ENCODE measurements around the gene CDHR2. TPM values are rescaled to one million over a fixed set of nuclear protein-coding genes. Genes with fewer than 3 reads are reported as not detected.

Gene CDHR2
- total and polyA plus RNA-seq, 2 of the 13 experiments (the other 11 are each of a cell fraction or from before 2014, with no cell fraction given), result 17.9 to 20.9 TPM

DNA sequence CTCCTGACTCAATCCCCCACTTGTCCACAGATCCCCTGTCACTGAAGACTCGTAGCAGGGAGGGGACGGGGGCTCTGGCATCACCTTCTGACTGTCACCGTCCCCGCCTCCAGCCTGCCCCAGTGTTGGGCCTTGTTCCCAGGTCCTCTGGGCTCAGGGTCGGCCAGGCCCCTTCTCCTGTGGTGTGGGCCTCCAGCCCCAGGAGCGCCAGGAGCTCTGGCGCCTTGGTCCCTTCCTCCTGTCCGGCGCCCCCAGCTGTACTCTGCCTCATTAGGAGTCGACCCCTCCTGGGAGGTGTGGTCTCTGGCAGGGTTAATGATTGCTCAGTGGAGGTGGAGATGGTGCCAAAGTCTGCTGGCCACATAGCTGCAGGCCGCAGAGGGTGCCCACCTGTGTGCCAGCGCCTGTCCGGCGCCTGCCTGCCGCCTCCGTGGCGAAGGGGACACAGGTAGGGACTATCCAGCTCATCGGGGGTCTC lies at the start of gene CDHR2 (continued):
- TF ChIP-seq, protein P1, sequence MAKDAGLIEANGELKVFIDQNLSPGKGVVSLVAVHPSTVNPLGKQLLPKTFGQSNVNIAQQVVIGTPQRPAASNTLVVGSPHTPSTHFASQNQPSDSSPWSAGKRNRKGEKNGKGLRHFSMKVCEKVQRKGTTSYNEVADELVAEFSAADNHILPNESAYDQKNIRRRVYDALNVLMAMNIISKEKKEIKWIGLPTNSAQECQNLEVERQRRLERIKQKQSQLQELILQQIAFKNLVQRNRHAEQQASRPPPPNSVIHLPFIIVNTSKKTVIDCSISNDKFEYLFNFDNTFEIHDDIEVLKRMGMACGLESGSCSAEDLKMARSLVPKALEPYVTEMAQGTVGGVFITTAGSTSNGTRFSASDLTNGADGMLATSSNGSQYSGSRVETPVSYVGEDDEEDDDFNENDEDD (CRISPR knock-in tag; IDR thresholded peaks at IDR 0.05; ENCODE audit: borderline replicate concordance), result no peak
- TF ChIP-seq ZNF713 (CRISPR knock-in tag; IDR thresholded peaks at IDR 0.05), result no peak
- TF ChIP-seq RFXAP (CRISPR knock-in tag; IDR thresholded peaks at IDR 0.05; ENCODE audit: borderline replicate concordance), result no peak
- TF ChIP-seq DPF2 (CRISPR knock-in tag; IDR thresholded peaks at IDR 0.05; ENCODE audit: borderline replicate concordance, low read depth), result no peak
- TF ChIP-seq, protein P2, sequence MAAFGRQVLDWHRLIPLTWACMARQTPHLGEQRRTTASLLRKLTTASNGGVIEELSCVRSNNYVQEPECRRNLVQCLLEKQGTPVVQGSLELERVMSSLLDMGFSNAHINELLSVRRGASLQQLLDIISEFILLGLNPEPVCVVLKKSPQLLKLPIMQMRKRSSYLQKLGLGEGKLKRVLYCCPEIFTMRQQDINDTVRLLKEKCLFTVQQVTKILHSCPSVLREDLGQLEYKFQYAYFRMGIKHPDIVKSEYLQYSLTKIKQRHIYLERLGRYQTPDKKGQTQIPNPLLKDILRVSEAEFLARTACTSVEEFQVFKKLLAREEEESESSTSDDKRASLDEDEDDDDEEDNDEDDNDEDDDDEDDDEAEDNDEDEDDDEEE (CRISPR knock-in tag; IDR thresholded peaks at IDR 0.05), result no peak
- no peak for TF ChIP-seq ZNF224 (CRISPR knock-in tag; IDR thresholded peaks at IDR 0.05)
- no peak for TF ChIP-seq ZNF124 (CRISPR knock-in tag; IDR thresholded peaks at IDR 0.05)
- TF ChIP-seq GLI4 (CRISPR knock-in tag; IDR thresholded peaks at IDR 0.05; ENCODE audit: borderline replicate concordance), result no peak
- no peak for TF ChIP-seq NKX3-1 (CRISPR knock-in tag; IDR thresholded peaks at IDR 0.05)
- TF ChIP-seq MEIS2 (CRISPR knock-in tag; IDR thresholded peaks at IDR 0.05), result peak; percentile 36; the same call in 1 of the 2 replicates
- TF ChIP-seq, protein P3, sequence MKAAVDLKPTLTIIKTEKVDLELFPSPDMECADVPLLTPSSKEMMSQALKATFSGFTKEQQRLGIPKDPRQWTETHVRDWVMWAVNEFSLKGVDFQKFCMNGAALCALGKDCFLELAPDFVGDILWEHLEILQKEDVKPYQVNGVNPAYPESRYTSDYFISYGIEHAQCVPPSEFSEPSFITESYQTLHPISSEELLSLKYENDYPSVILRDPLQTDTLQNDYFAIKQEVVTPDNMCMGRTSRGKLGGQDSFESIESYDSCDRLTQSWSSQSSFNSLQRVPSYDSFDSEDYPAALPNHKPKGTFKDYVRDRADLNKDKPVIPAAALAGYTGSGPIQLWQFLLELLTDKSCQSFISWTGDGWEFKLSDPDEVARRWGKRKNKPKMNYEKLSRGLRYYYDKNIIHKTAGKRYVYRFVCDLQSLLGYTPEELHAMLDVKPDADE (CRISPR knock-in tag; IDR thresholded peaks at IDR 0.05), result no peak
- TF ChIP-seq ZNF607 (CRISPR knock-in tag; IDR thresholded peaks at IDR 0.05; ENCODE audit: borderline replicate concordance), result no peak
- no peak for TF ChIP-seq ZNF598 (CRISPR knock-in tag; IDR thresholded peaks at IDR 0.05; ENCODE audit: borderline replicate concordance)
- TF ChIP-seq, protein P4, sequence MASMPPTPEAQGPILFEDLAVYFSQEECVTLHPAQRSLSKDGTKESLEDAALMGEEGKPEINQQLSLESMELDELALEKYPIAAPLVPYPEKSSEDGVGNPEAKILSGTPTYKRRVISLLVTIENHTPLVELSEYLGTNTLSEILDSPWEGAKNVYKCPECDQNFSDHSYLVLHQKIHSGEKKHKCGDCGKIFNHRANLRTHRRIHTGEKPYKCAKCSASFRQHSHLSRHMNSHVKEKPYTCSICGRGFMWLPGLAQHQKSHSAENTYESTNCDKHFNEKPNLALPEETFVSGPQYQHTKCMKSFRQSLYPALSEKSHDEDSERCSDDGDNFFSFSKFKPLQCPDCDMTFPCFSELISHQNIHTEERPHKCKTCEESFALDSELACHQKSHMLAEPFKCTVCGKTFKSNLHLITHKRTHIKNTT (CRISPR knock-in tag; IDR thresholded peaks at IDR 0.05), result no peak
- no peak for TF ChIP-seq ZNF703 (CRISPR knock-in tag; IDR thresholded peaks at IDR 0.05; ENCODE audit: borderline replicate concordance)
- TF ChIP-seq NFYB (CRISPR knock-in tag; IDR thresholded peaks at IDR 0.05), result no peak
- 0 out of 2 replicates have a peak, but pooled peaks have one; percentile 42 for TF ChIP-seq PHF21A (CRISPR knock-in tag; IDR thresholded peaks at IDR 0.05)
- TF ChIP-seq MED8 (CRISPR knock-in tag; IDR thresholded peaks at IDR 0.05; ENCODE audit: insufficient replicate concordance), result no peak
- no peak for TF ChIP-seq ATF7-NPFF (CRISPR knock-in tag; IDR thresholded peaks at IDR 0.05; ENCODE audit: low read depth)
- TF ChIP-seq, protein P5, sequence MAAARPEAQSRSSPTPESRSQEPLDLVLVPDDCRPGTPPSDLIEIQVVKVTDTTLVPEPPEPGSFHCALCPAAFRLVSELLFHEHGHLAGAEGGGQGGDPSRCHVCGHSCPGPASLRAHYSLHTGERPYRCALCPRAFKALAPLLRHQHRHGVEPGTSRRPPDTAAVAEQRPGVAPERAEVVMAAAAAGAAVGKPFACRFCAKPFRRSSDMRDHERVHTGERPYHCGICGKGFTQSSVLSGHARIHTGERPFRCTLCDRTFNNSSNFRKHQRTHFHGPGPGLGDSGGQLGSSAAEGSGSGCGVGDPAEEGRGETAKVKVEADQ (CRISPR knock-in tag; IDR thresholded peaks at IDR 0.05; ENCODE audit: borderline replicate concordance), result no peak
- TF ChIP-seq, protein P6, sequence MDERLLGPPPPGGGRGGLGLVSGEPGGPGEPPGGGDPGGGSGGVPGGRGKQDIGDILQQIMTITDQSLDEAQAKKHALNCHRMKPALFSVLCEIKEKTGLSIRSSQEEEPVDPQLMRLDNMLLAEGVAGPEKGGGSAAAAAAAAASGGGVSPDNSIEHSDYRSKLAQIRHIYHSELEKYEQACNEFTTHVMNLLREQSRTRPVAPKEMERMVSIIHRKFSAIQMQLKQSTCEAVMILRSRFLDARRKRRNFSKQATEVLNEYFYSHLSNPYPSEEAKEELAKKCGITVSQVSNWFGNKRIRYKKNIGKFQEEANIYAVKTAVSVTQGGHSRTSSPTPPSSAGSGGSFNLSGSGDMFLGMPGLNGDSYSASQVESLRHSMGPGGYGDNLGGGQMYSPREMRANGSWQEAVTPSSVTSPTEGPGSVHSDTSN (CRISPR knock-in tag; IDR thresholded peaks at IDR 0.05), result no peak
- peak; percentile 44; the same call in 1 of the 2 replicates for TF ChIP-seq RAD21 (CRISPR knock-in tag; IDR thresholded peaks at IDR 0.05)
- no peak for TF ChIP-seq PAF1 (CRISPR knock-in tag; IDR thresholded peaks at IDR 0.05)
- TF ChIP-seq GABPB1 (CRISPR knock-in tag; IDR thresholded peaks at IDR 0.05), result peak; percentile 55; the same call in 1 of the 2 replicates
- TF ChIP-seq HOXA9 (CRISPR knock-in tag; IDR thresholded peaks at IDR 0.05; ENCODE audit: borderline replicate concordance), result no peak

Data from HepG2 (cell line).